Measurements from ENCODE around the gene LZTR1. TPM values are rescaled to one million over a fixed set of nuclear protein-coding genes. Genes with fewer than 3 reads are reported as not detected.
A peak's percentile ranks its signal among the peaks of the same experiment; 100 is the strongest.

Gene LZTR1
- total RNA-seq, 1 experiment from 2014 or later, result 41.5 TPM

- in situ Hi-C loops (cut with HindIII; ENCODE audit: low sequenced_read_pairs), result no loop called here
- DNase-seq (ENCODE audit: low spot score), result peak; percentile 76
Observed at GRCh38 chr22:20992456-20993303, 10.6 kb downstream of the LZTR1 start.

GRCh38 chr22:20993304-20994127 lies 11.4 kb downstream of the LZTR1 start:
- in situ Hi-C loops (cut with HindIII; ENCODE audit: low sequenced_read_pairs), result no loop called here
- DNase-seq (ENCODE audit: low spot score), result no peak

- no peak for DNase-seq (ENCODE audit: low spot score)
- in situ Hi-C loops (cut with HindIII; ENCODE audit: low sequenced_read_pairs), result no loop called here
Observed at GRCh38 chr22:20994128-20994901, 12.2 kb downstream of the LZTR1 start.

- in situ Hi-C loops (cut with HindIII; ENCODE audit: low sequenced_read_pairs), result no loop called here
- no peak for DNase-seq (ENCODE audit: low spot score)
Observed at GRCh38 chr22:20994902-20995241, 12.8 kb downstream of the LZTR1 start.

GRCh38 chr22:20995329-20996030 lies 13.4 kb downstream of the LZTR1 start:
- DNase-seq (ENCODE audit: low spot score), result no peak
- in situ Hi-C loops (cut with HindIII; ENCODE audit: low sequenced_read_pairs), result no loop called here

GRCh38 chr22:20996031-20996410 lies 13.9 kb downstream of the LZTR1 start:
- in situ Hi-C loops (cut with HindIII; ENCODE audit: low sequenced_read_pairs), result no loop called here
- DNase-seq (ENCODE audit: low spot score), result no peak

GRCh38 chr22:20996598-20997535 lies 14.8 kb downstream of the LZTR1 start:
- no peak for DNase-seq (ENCODE audit: low spot score)
- in situ Hi-C loops (cut with HindIII; ENCODE audit: low sequenced_read_pairs), result no loop called here

- in situ Hi-C loops (cut with HindIII; ENCODE audit: low sequenced_read_pairs), result no loop called here
- DNase-seq (ENCODE audit: low spot score), result no peak
Observed at GRCh38 chr22:20997536-20998257, 15.6 kb downstream of the LZTR1 start.

GRCh38 chr22:20998411-20999336 lies 16.6 kb downstream of the LZTR1 start:
- in situ Hi-C loops (cut with HindIII; ENCODE audit: low sequenced_read_pairs), result no loop called here
- DNase-seq (ENCODE audit: low spot score), result no peak

GRCh38 chr22:20999350-21000206 lies 17.5 kb downstream of the LZTR1 start:
- in situ Hi-C loops (cut with HindIII; ENCODE audit: low sequenced_read_pairs), result no loop called here

GRCh38 chr22:21000207-21000986 lies 18.3 kb downstream of the LZTR1 start:
- in situ Hi-C loops (cut with HindIII; ENCODE audit: low sequenced_read_pairs), result no loop called here
- DNase-seq (ENCODE audit: low spot score), result peak; percentile 33

More at GRCh38 chr22:20999350-21000206, 17.5 kb downstream of the LZTR1 start:
- DNase-seq (ENCODE audit: low spot score), result no peak

- in situ Hi-C loops (cut with HindIII; ENCODE audit: low sequenced_read_pairs), result no loop called here
- DNase-seq (ENCODE audit: low spot score), result no peak
Observed at GRCh38 chr22:21000987-21001600, 19.0 kb downstream of the LZTR1 start.

GRCh38 chr22:21001601-21002325 lies 19.7 kb downstream of the LZTR1 start, which contains the start of gene THAP7:
TSS of gene THAP7 (minus strand) at chr22:21002118. CDS start at chr22:21001911, 207 bp downstream.
- peak; percentile 96 for DNase-seq (ENCODE audit: low spot score)
- in situ Hi-C loops (cut with HindIII; ENCODE audit: low sequenced_read_pairs), result no loop called here

GRCh38 chr22:21003782-21004181 lies 21.7 kb downstream of the LZTR1 start:
- DNase-seq (ENCODE audit: low spot score), result no peak
- in situ Hi-C loops (cut with HindIII; ENCODE audit: low sequenced_read_pairs), result no loop called here
